Measurements from ENCODE around the gene XRCC4. TPM values are rescaled to one million over a fixed set of nuclear protein-coding genes. Genes with fewer than 3 reads are reported as not detected.

Gene XRCC4
- total RNA-seq, 1 experiment from 2014 or later: 24.6 TPM

DNA sequence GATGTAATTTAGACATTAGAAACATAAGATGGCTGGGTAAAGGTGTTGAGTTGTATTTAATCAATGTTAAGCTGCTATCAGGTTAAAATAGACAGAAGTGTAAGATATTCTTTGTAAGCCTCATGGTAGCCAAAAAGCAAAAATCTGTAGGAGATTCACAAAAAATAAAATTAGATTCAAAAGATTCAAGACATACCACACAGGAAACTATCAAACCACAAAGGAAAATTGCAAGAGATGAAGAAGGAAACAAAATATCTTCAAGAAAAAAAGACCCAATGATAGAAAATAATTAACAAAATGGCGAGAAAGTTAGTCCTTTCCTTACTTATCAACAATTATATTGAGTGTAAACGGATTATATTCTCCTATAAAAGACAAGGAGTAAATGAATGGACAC is 15.3 kb downstream of the XRCC4 start:
- peaks cover 0 to 4% of the 10 kb centered on the region in 2 experiments; a peak in 1 of 4 replicates for H3K36me3 ChIP-seq (ENCODE audit: control insufficient read depth in 1 of 2, insufficient read depth in 2 of 2, low read length in 2 of 2)
- ChIA-PET RAD21 (ENCODE audit: low non-redundant PET in 1 of 2, low total read pairs in 2 of 2, uncharacterized antibody in 2 of 2, unreplicated experiment in 2 of 2) (no interaction called here), POLR2A (no interaction called here), CTCF (no interaction called here)
- H3K9ac ChIP-seq (ENCODE audit: low read length): no peak overlapping the region
- H3K4me2 ChIP-seq (ENCODE audit: low read length): no peak overlapping the region
- H4K20me1 ChIP-seq (ENCODE audit: insufficient read depth): no peaks in the 10 kb centered on the region
- H3K27ac ChIP-seq (ENCODE audit: low read depth, low read length): no peak overlapping the region
- H3K27me3 ChIP-seq (ENCODE audit: insufficient read depth, low read length): no peaks in the 10 kb centered on the region
- H3K9me3 ChIP-seq (ENCODE audit: control insufficient read depth in 1 of 2, insufficient read depth in 1 of 2, low read depth in 1 of 2, low read length in 2 of 2): peaks cover 0 to 7% of the 10 kb centered on the region in 2 experiments; a peak in 1 of 4 replicates
- TF ChIP-seq EZH2 (IDR thresholded peaks at IDR 0.05): no peak
- TF ChIP-seq ZNF274 (IDR thresholded peaks at IDR 0.05; ENCODE audit: low read depth, low read length): no peak
- TF ChIP-seq, protein P1, sequence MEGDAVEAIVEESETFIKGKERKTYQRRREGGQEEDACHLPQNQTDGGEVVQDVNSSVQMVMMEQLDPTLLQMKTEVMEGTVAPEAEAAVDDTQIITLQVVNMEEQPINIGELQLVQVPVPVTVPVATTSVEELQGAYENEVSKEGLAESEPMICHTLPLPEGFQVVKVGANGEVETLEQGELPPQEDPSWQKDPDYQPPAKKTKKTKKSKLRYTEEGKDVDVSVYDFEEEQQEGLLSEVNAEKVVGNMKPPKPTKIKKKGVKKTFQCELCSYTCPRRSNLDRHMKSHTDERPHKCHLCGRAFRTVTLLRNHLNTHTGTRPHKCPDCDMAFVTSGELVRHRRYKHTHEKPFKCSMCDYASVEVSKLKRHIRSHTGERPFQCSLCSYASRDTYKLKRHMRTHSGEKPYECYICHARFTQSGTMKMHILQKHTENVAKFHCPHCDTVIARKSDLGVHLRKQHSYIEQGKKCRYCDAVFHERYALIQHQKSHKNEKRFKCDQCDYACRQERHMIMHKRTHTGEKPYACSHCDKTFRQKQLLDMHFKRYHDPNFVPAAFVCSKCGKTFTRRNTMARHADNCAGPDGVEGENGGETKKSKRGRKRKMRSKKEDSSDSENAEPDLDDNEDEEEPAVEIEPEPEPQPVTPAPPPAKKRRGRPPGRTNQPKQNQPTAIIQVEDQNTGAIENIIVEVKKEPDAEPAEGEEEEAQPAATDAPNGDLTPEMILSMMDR (IDR thresholded peaks at IDR 0.05 in 2 of 3, conservative IDR thresholded peaks at IDR 0.05 in 1 of 3; ENCODE audit: borderline replicate concordance in 1 of 3, insufficient read depth in 1 of 3, low read depth in 2 of 3, low read length in 2 of 3): no peak
- TF ChIP-seq TCF7L2 (IDR thresholded peaks at IDR 0.05; ENCODE audit: borderline replicate concordance, extremely low read depth, insufficient read depth, insufficient read length): no peak
- TF ChIP-seq ZFX (IDR thresholded peaks at IDR 0.05): no peak
- no peak for TF ChIP-seq FOSL1 (IDR thresholded peaks at IDR 0.05; ENCODE audit: low read depth)
- TF ChIP-seq, protein P2, sequence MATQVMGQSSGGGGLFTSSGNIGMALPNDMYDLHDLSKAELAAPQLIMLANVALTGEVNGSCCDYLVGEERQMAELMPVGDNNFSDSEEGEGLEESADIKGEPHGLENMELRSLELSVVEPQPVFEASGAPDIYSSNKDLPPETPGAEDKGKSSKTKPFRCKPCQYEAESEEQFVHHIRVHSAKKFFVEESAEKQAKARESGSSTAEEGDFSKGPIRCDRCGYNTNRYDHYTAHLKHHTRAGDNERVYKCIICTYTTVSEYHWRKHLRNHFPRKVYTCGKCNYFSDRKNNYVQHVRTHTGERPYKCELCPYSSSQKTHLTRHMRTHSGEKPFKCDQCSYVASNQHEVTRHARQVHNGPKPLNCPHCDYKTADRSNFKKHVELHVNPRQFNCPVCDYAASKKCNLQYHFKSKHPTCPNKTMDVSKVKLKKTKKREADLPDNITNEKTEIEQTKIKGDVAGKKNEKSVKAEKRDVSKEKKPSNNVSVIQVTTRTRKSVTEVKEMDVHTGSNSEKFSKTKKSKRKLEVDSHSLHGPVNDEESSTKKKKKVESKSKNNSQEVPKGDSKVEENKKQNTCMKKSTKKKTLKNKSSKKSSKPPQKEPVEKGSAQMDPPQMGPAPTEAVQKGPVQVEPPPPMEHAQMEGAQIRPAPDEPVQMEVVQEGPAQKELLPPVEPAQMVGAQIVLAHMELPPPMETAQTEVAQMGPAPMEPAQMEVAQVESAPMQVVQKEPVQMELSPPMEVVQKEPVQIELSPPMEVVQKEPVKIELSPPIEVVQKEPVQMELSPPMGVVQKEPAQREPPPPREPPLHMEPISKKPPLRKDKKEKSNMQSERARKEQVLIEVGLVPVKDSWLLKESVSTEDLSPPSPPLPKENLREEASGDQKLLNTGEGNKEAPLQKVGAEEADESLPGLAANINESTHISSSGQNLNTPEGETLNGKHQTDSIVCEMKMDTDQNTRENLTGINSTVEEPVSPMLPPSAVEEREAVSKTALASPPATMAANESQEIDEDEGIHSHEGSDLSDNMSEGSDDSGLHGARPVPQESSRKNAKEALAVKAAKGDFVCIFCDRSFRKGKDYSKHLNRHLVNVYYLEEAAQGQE (IDR thresholded peaks at IDR 0.05; ENCODE audit: low read depth): no peak
- ATAC-seq (no peak), DNase-seq (ENCODE audit: low read depth, low spot score) (no peak)
- no peak overlapping the region for H3K4me3 ChIP-seq (replicated peaks in 1 of 2; ENCODE audit: low read depth in 1 of 2, low read length in 2 of 2)
- no peak overlapping the region for H2AFZ ChIP-seq (ENCODE audit: low read depth, low read length, poor library complexity, severe bottlenecking)
- H3K4me1 ChIP-seq (ENCODE audit: control insufficient read depth in 1 of 2, insufficient read depth in 2 of 2, low read length in 2 of 2): peaks cover 22 to 31% of the 10 kb centered on the region in 2 experiments
- peaks cover 65% of the 10 kb centered on the region for H3K79me2 ChIP-seq (ENCODE audit: insufficient read depth, low read length)
- BruUV-seq (replicated peaks): no TSS peak
- no peaks in the 10 kb centered on the region for H3K9me2 ChIP-seq (ENCODE audit: insufficient read depth)
- intact Hi-C loops (cut with micrococcal nuclease): no loop called here
